ENCODE results near the gene EDN2. TPM values are rescaled to one million over a fixed set of nuclear protein-coding genes. Genes with fewer than 3 reads are reported as not detected.

The EDN2 gene
- total RNA-seq, 4 donors from 2014 or later = 0.50 to 1.1 TPM; not detected in 2

DNA sequence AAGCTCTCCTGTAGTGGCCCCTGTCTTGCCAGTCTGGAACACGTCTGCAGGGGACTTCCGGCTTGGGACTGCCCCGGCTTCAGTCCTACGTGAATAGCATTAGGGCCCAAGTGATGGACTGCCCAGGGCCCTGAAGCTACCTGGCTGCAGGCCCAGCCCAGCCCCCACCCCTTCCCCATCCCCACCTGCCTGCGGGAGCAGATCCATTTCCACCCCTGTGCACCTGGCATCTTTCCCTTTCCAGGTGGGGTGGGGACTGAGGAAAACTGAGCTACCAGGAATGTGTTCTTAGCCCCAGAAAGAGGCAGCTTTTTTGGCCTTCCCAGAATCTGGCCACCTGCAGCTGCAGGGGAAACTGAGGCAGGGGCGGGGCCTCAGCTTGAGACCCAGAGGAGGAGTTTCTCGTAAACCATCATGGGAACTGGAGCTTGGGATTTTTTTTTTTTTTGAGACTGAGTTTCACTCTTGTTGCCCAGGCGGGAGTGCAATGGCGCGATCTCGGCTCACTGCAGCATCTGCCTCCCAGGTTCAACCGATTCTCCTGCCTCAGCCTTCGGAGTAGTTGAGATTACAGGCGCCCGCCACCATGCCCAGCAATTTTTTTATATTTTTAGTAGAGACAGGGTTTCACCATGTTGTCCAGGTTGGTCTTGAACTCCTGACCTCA is 3.2 kb downstream of the EDN2 start:
- peaks cover 0 to 82% (median 36%) of the 10 kb centered on the region in 3 donors for H3K4me1 ChIP-seq
- no peak for ATAC-seq
- H3K36me3 ChIP-seq = no peaks in the 10 kb centered on the region
- TF ChIP-seq, protein P1, sequence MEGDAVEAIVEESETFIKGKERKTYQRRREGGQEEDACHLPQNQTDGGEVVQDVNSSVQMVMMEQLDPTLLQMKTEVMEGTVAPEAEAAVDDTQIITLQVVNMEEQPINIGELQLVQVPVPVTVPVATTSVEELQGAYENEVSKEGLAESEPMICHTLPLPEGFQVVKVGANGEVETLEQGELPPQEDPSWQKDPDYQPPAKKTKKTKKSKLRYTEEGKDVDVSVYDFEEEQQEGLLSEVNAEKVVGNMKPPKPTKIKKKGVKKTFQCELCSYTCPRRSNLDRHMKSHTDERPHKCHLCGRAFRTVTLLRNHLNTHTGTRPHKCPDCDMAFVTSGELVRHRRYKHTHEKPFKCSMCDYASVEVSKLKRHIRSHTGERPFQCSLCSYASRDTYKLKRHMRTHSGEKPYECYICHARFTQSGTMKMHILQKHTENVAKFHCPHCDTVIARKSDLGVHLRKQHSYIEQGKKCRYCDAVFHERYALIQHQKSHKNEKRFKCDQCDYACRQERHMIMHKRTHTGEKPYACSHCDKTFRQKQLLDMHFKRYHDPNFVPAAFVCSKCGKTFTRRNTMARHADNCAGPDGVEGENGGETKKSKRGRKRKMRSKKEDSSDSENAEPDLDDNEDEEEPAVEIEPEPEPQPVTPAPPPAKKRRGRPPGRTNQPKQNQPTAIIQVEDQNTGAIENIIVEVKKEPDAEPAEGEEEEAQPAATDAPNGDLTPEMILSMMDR (IDR thresholded peaks at IDR 0.05) = no peak
- TF ChIP-seq POLR2AphosphoS5 (IDR thresholded peaks at IDR 0.05) = no peak
- no peak for TF ChIP-seq POLR2A (IDR thresholded peaks at IDR 0.05)
- TF ChIP-seq EP300 (IDR thresholded peaks at IDR 0.05) = no peak
- no peak overlapping the region for H3K4me3 ChIP-seq
- WGBS, 2 donors (ENCODE audit: low coverage in 1 of 2) = 95% methylated on average over 4 of the region's 15 CpGs; no CpG with 5 or more reads in 1 of the 2 donors
- H3K27me3 ChIP-seq = no peaks in the 10 kb centered on the region
- H3K9me3 ChIP-seq = no peaks in the 10 kb centered on the region
- peak overlapping the region in 3 of 4 donors; percentile 64 to 77 (median 72) for H3K27ac ChIP-seq

DNA sequence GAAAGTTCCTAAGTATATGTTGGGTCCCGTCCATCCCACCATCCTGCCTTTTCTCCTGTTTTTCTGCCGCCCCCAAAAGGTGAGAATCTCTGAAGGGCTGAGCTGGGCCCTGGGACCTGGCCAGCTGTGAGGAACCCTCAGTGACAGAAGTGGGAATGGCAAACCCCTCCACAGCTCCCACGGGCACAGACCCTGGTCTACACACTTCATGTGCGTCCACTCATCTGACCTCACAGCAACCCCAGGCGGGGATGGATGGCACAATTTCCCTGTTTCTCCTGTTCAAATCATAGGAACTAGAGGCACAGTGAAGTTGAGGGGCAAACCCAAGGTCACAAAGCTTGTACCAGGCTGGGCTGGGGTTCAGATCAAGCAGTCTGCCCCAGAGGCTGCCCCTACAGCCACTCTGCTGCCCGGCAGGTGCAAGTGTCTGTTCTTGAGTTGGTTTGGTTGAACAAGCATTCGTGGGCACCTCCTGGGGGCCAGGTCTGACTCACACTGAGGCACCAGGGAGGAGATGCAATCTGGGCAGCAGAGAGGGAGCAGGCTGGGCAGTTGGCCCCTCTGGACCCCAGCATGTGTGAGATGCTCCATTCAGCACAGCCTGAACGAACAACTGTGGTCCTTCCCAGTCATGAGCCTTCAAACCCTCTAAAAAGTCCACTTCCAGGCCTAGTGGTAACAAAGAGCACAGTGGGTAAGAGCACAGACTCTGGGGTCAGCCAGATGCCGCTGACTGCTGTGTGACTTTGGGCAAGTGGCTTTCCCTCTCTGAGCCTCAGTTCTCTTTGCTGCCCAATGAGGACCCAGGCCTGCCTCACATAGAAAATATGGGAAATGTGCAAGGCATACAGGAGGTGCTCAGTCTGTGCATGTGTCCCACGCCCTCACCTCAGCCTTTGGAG is 4.0 kb downstream of the EDN2 start:
- H3K36me3 ChIP-seq = no peaks in the 10 kb centered on the region
- H3K27ac ChIP-seq = peak overlapping the region in 2 of 4 donors; percentile 63 to 64
- peaks cover 0 to 82% (median 28%) of the 10 kb centered on the region in 3 donors for H3K4me1 ChIP-seq
- 75 to 89% methylated on average over 2 to 5 of the region's 10 CpGs for WGBS, 2 donors (ENCODE audit: low coverage in 1 of 2)
- no peaks in the 10 kb centered on the region for H3K9me3 ChIP-seq
- TF ChIP-seq, protein P1 (IDR thresholded peaks at IDR 0.05) = no peak
- TF ChIP-seq POLR2A (IDR thresholded peaks at IDR 0.05) (no peak), EP300 (IDR thresholded peaks at IDR 0.05) (no peak), POLR2AphosphoS5 (IDR thresholded peaks at IDR 0.05) (no peak)
- ATAC-seq = no peak
- H3K4me3 ChIP-seq = no peak overlapping the region
- no peaks in the 10 kb centered on the region for H3K27me3 ChIP-seq

DNA sequence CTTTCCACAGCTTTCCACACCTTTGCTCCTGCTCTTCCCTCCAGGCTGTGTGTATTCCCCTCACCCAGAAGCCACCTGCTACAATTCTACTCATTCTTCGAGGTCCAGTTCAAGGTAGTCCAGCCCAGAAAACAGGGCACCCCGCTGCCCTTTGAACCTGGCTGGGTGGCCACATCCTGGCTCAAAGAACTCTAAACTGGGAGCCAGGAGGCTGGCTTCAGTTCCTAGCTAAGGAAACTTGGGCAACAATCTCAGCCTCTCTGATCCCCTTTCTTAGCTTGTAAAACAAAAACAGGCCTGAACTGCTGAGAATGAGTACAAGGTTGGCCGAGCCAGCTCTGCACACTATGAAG is 4.7 kb downstream of the EDN2 start:
- ATAC-seq = no peak
- H3K4me1 ChIP-seq = peaks cover 0 to 82% (median 25%) of the 10 kb centered on the region in 3 donors
- TF ChIP-seq POLR2A (IDR thresholded peaks at IDR 0.05) (no peak), EP300 (IDR thresholded peaks at IDR 0.05) (no peak)
- TF ChIP-seq, protein P1 (IDR thresholded peaks at IDR 0.05) = no peak

DNA sequence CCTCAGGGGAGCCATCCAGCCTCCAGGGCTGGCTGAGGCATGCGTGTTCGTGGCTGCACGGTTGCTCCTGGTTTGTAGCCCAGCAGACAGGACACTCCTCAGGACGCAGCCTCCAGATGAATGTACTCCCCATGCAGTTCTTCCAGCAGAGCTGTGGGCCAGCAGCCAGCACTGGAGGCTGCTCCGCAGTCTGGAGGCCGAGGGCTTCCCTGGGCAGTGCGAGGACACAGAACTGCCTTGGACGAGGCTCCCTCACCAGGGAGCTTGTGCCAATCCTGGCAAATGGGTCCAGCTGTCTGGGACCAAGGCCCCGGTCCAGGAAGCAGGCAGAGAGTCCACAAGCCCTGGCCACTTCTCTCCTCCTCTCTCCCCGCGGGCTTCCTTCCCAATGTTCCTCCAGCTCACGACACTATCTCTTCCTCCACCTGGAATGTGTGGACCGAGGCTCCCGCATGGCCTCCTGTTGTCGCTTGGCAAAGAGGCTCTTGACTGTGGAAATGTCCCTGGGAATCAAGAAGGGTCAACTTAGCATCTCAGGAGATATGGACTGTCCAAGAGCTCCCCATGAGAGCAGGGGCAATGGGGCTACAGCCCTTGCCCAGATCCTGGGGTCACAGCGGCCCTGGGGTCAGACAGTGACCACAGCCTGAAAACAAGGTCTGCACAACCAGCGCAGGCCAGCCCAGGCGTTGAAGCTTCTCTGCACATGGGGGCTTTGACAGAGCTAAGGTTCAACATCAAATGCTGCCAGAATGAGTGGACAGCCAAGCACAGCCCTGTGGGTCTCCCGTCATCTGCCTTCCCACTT is 5.3 kb downstream of the EDN2 start:
- TF ChIP-seq, protein P1 (IDR thresholded peaks at IDR 0.05) = no peak
- TF ChIP-seq POLR2AphosphoS5 (IDR thresholded peaks at IDR 0.05) (no peak), POLR2A (IDR thresholded peaks at IDR 0.05) (no peak), EP300 (IDR thresholded peaks at IDR 0.05) (no peak)
- ATAC-seq = peak; percentile 22
- no peak overlapping the region for H3K4me3 ChIP-seq
- H3K4me1 ChIP-seq = peaks cover under 1 to 82% (median 25%) of the 10 kb centered on the region in 3 donors
- no peaks in the 10 kb centered on the region for H3K27me3 ChIP-seq
- 25 to 92% methylated on average over 2 to 3 of the region's 19 CpGs for WGBS, 2 donors (ENCODE audit: low coverage in 1 of 2)
- H3K36me3 ChIP-seq = no peaks in the 10 kb centered on the region
- peak overlapping the region in 3 of 4 donors; percentile 49 to 64 (median 63) for H3K27ac ChIP-seq
- H3K9me3 ChIP-seq = no peaks in the 10 kb centered on the region

More for the DNA sequence above, 4.7 kb downstream of the EDN2 start:
- Histone ChIP-seq H3K36me3 (no peaks in the 10 kb centered on the region), H3K27me3 (no peaks in the 10 kb centered on the region), H3K9me3 (no peaks in the 10 kb centered on the region), H3K27ac (peak overlapping the region in 3 of 4 donors; percentile 49 to 64 (median 63)), H3K4me3 (no peak overlapping the region)
- 60 to 93% methylated on average over 1 to 3 of the region's 3 CpGs for WGBS, 2 donors (ENCODE audit: low coverage in 1 of 2)

All from gastroesophageal sphincter (tissue), 4 donors.